MM.1S (cell line): ENCODE results near the gene WNT5A.

Experiments used
- DNase-seq: peaks from one replicate; pipeline ENCODE4 v3.0.0-alpha.2; 2015
- H2AFZ ChIP-seq: fragments of 300-600 bp; sonication (generic); 2 replicates; pipeline ENCODE4 v1.6.0; 2016; ENCODE audit warnings: antibody characterized with exemption, low read length
- H3F3A ChIP-seq: fragments of 300-600 bp; sonication (generic); 2 replicates; pipeline ENCODE4 v1.6.1; 2016; ENCODE audit warnings: mild to moderate bottlenecking, antibody characterized with exemption, low read length, moderate library complexity, mixed read lengths; ENCODE audit not compliant: insufficient read depth
- H3K27ac ChIP-seq: fragments of 300-600 bp; sonication (generic); 2 replicates; pipeline ENCODE4 v1.5.1; 2016; ENCODE audit warnings: mild to moderate bottlenecking, low read length
- H3K27me3 ChIP-seq: fragments of 300-600 bp; sonication (generic); replicated peaks from 2 replicates; pipeline ENCODE4 v1.6.0; 2016; ENCODE audit warnings: low read length; ENCODE audit not compliant: insufficient read depth
- H3K36me3 ChIP-seq: fragments of 300-600 bp; sonication (generic); replicated peaks from 2 replicates; pipeline ENCODE4 v1.6.1; 2016; ENCODE audit warnings: mild to moderate bottlenecking, low read length, mixed read lengths; ENCODE audit not compliant: insufficient read depth
- H3K4me1 ChIP-seq: fragments of 300-600 bp; sonication (generic); 2 replicates; pipeline ENCODE4 v1.6.1; 2016; ENCODE audit warnings: low read length, mixed read lengths
- H3K4me2 ChIP-seq: fragments of 300-600 bp; sonication (generic); 2 replicates; pipeline ENCODE4 v1.6.0; 2016; ENCODE audit warnings: low read depth, low read length
- H3K4me3 ChIP-seq: fragments of 300-600 bp; sonication (generic); 2 replicates; pipeline ENCODE4 v1.5.1; 2016; ENCODE audit warnings: low read length, mixed read lengths
- H3K79me2 ChIP-seq: fragments of 300-600 bp; sonication (generic); 2 replicates; pipeline ENCODE4 v1.6.1; 2016; ENCODE audit warnings: mixed run types, low read length, mixed read lengths
- H3K9ac ChIP-seq: fragments of 300-600 bp; sonication (generic); 2 replicates; pipeline ENCODE4 v1.6.1; 2016; ENCODE audit warnings: low read length, mixed read lengths
- H3K9me2 ChIP-seq: fragments of 300-600 bp; sonication (generic); replicated peaks from 2 replicates; pipeline ENCODE4 v1.6.1; 2016; ENCODE audit warnings: mild to moderate bottlenecking, low read length, mixed read lengths; ENCODE audit not compliant: insufficient read depth
- H3K9me3 ChIP-seq: fragments of 300-600 bp; sonication (generic); replicated peaks from 2 replicates; pipeline ENCODE4 v1.6.1; 2016; ENCODE audit warnings: mild to moderate bottlenecking, low read length, mixed read lengths; ENCODE audit not compliant: insufficient read depth
- H4K20me1 ChIP-seq: fragments of 300-600 bp; sonication (generic); 2 replicates; pipeline ENCODE4 v1.6.1; 2016; ENCODE audit warnings: mild to moderate bottlenecking, low read length, moderate library complexity, mixed read lengths; ENCODE audit not compliant: insufficient read depth
- CTCF ChIP-seq: fragments of 300-600 bp; sonication (generic); IDR thresholded peaks from 2 replicates; pipeline ENCODE4 v1.5.1; 2016; ENCODE audit warnings: antibody characterized with exemption, low read length, mixed read lengths
- EZH2 ChIP-seq: fragments of 300-600 bp; sonication (generic); optimal IDR thresholded peaks from 2 replicates; pipeline ENCODE3; 2017; ENCODE audit warnings: low read depth, mild to moderate bottlenecking, antibody characterized with exemption, low read length, mixed read lengths
- EZH2phosphoT487 ChIP-seq: fragments of 300-600 bp; sonication (generic); IDR thresholded peaks from 2 replicates; pipeline ENCODE4 v1.6.1; 2018; ENCODE audit warnings: antibody characterized with exemption, low read length

WNT5A gene

GRCh38 chr3:55490276-55490913 lies 3.3 kb upstream of the WNT5A start:
- H3K9me3 ChIP-seq, result no peaks in the 10 kb centered on the region
- H3K79me2 ChIP-seq, result no peaks in the 10 kb centered on the region
- H4K20me1 ChIP-seq, result no peaks in the 10 kb centered on the region
- peak; percentile 24 for DNase-seq
- H2AFZ ChIP-seq, result no peak overlapping the region
- H3K4me2 ChIP-seq, result no peak overlapping the region
- H3K27ac ChIP-seq, result no peak overlapping the region
- H3K27me3 ChIP-seq, result no peaks in the 10 kb centered on the region
- H3K4me3 ChIP-seq, result no peak overlapping the region
- H3K36me3 ChIP-seq, result no peaks in the 10 kb centered on the region
- no peak overlapping the region for H3K9ac ChIP-seq
- peaks cover 8% of the 10 kb centered on the region for H3F3A ChIP-seq
- H3K9me2 ChIP-seq, result no peaks in the 10 kb centered on the region
- H3K4me1 ChIP-seq, result peaks cover 6% of the 10 kb centered on the region; the same call in 1 of the 2 replicates
- no peak for TF ChIP-seq EZH2
- TF ChIP-seq EZH2phosphoT487, result no peak
- TF ChIP-seq CTCF, result no peak

- Histone ChIP-seq H3K9ac (no peak overlapping the region), H2AFZ (no peak overlapping the region), H3K4me2 (peak overlapping the region; percentile 19; the same call in 1 of the 2 replicates), H3K79me2 (no peaks in the 10 kb centered on the region), H3K9me3 (no peaks in the 10 kb centered on the region), H4K20me1 (no peaks in the 10 kb centered on the region), H3K4me1 (peaks cover 6% of the 10 kb centered on the region; the same call in 1 of the 2 replicates), H3K4me3 (no peak overlapping the region), H3K27me3 (no peaks in the 10 kb centered on the region), H3K36me3 (no peaks in the 10 kb centered on the region), H3F3A (peaks cover 8% of the 10 kb centered on the region), H3K27ac (no peak overlapping the region), H3K9me2 (no peaks in the 10 kb centered on the region)
- TF ChIP-seq EZH2, result no peak
- TF ChIP-seq EZH2phosphoT487, result no peak
- no peak for TF ChIP-seq CTCF
- no peak for DNase-seq
Measured at GRCh38 chr3:55489798-55490132, 2.7 kb upstream of the WNT5A start.

GRCh38 chr3:55488398-55489055 lies 1.4 kb upstream of the WNT5A start:
- no peaks in the 10 kb centered on the region for H3K36me3 ChIP-seq
- H3K4me2 ChIP-seq, result peak overlapping the region; percentile 90
- H4K20me1 ChIP-seq, result no peaks in the 10 kb centered on the region
- no peaks in the 10 kb centered on the region for H3K27me3 ChIP-seq
- peaks cover 8% of the 10 kb centered on the region for H3F3A ChIP-seq
- no peak overlapping the region for H3K27ac ChIP-seq
- H3K4me1 ChIP-seq, result peaks cover 6% of the 10 kb centered on the region; the same call in 1 of the 2 replicates
- H3K9me2 ChIP-seq, result no peaks in the 10 kb centered on the region
- peak overlapping the region; percentile 91 for H2AFZ ChIP-seq
- H3K4me3 ChIP-seq, result peak overlapping the region; percentile 95
- TF ChIP-seq EZH2phosphoT487, result no peak
- TF ChIP-seq CTCF, result peak; percentile 14; the same call in 1 of the 2 replicates
- TF ChIP-seq EZH2, result no peak
- peak overlapping the region; percentile 38; the same call in 1 of the 2 replicates for H3K9ac ChIP-seq
- H3K79me2 ChIP-seq, result no peaks in the 10 kb centered on the region
- H3K9me3 ChIP-seq, result no peaks in the 10 kb centered on the region
- DNase-seq, result peak; percentile 79
